Endothelial cell of umbilical vein (primary cell): ENCODE data around the gene MREG. TPM values are rescaled to one million over a fixed set of nuclear protein-coding genes. Genes with fewer than 3 reads are reported as not detected.
A peak's percentile ranks its signal among the peaks of the same experiment; 100 is the strongest.

Source experiments
- BruUV-seq: library from RNA; stranded (reverse); fragments of 400-500 nt; replicated peaks from 2 replicates; lab custom pipeline; 2021; lab: Mats Ljungman, UMichigan
- CTCF ChIA-PET: fragments of 300-600, 350-600 bp; sonication (Branson Sonifier 250); formaldehyde crosslinking; loops from one replicate; lab custom pipeline; 2021; ENCODE audit warnings: antibody characterized with exemption, inconsistent platforms; lab: Charles Lee
- POLR2A ChIA-PET: fragments of 300-600, 350-600 bp; sonication (Branson Sonifier 250); formaldehyde crosslinking; loops from one replicate; lab custom pipeline; 2021; ENCODE audit warnings: antibody characterized with exemption, inconsistent platforms; lab: Charles Lee
- DNase-seq: peaks from one replicate; pipeline ENCODE4 v3.0.0-alpha.2; 2011; ENCODE audit warnings: low read depth, low spot score
- FAIRE-seq: peaks from 2 replicates; lab custom pipeline; 2011; peaks lifted over from hg19 to GRCh38; lab: Jason Lieb, UNC
- H2AFZ ChIP-seq: 2 replicates; pipeline ENCODE4 v1.6.0; 2012; ENCODE audit warnings: low read depth, low read length, control low read depth, inconsistent platforms
- H3K27ac ChIP-seq: 2 replicates; pipeline ENCODE4 v1.5.1; 2011; ENCODE audit warnings: low read depth, mild to moderate bottlenecking, control low read depth, low read length, moderate library complexity; ENCODE audit not compliant: insufficient read depth
- H3K27me3 ChIP-seq, 2 experiments: 2 replicates each; pipeline versions ENCODE4 v1.6.0 to v1.6.1; 2011; ENCODE audit warnings: low read length in 2 of 2, mixed read lengths in 1 of 2; ENCODE audit not compliant: control insufficient read depth in 2 of 2, insufficient read depth in 2 of 2
- H3K36me3 ChIP-seq, 2 experiments: 2 replicates in 1 of 2; 3 replicates in 1 of 2; pipeline ENCODE4 v1.5.1; 2011; ENCODE audit warnings: low read length in 2 of 2, mild to moderate bottlenecking in 1 of 2, moderate library complexity in 1 of 2; ENCODE audit not compliant: control insufficient read depth in 2 of 2, insufficient read depth in 2 of 2; ENCODE audit errors: extremely low read depth in 1 of 2
- H3K4me1 ChIP-seq: 3 replicates; pipeline ENCODE4 v1.5.1; 2011; ENCODE audit warnings: mild to moderate bottlenecking, low read length; ENCODE audit not compliant: control insufficient read depth, insufficient read depth; ENCODE audit errors: extremely low read depth
- H3K4me2 ChIP-seq: 2 replicates; pipeline ENCODE4 v1.6.1; 2011; ENCODE audit warnings: low read length, control low read depth, mixed read lengths; ENCODE audit not compliant: insufficient read depth
- H3K4me3 ChIP-seq, 3 experiments: fragments of 200-600 bp in 1 of 3; sonication (generic), shearing (Covaris generic) in 1 of 3; replicated peaks in 1 of 3; 2 replicates each; pipeline ENCODE4 v1.5.1; 2011 to 2016; ENCODE audit warnings: control low read depth in 3 of 3, low read length in 3 of 3, mild to moderate bottlenecking in 2 of 3, inconsistent platforms in 1 of 3, low read depth in 1 of 3, moderate library complexity in 1 of 3; ENCODE audit not compliant: insufficient read depth in 1 of 3
- H3K79me2 ChIP-seq: 2 replicates; pipeline ENCODE4 v1.6.0; 2012; ENCODE audit warnings: low read length, inconsistent platforms; ENCODE audit not compliant: control insufficient read depth, insufficient read depth
- H3K9ac ChIP-seq: replicated peaks from 2 replicates; pipeline ENCODE3; 2011; ENCODE audit warnings: low read length, control low read depth; ENCODE audit not compliant: insufficient read depth; ENCODE audit errors: extremely low read depth
- H3K9me1 ChIP-seq: replicated peaks from 3 replicates; pipeline ENCODE4 v1.6.0; 2011; ENCODE audit warnings: mild to moderate bottlenecking, low read length; ENCODE audit not compliant: control insufficient read depth, insufficient read depth; ENCODE audit errors: extremely low read depth
- H3K9me3 ChIP-seq: replicated peaks from 2 replicates; pipeline ENCODE4 v1.5.1; 2012; ENCODE audit warnings: low read length, inconsistent platforms; ENCODE audit not compliant: control insufficient read depth, insufficient read depth
- H4K20me1 ChIP-seq: replicated peaks from 2 replicates; pipeline ENCODE3; 2011; ENCODE audit warnings: mild to moderate bottlenecking, low read length; ENCODE audit not compliant: control insufficient read depth, insufficient read depth; ENCODE audit errors: extremely low read depth
- EZH2 ChIP-seq: IDR thresholded peaks from 2 replicates; pipeline ENCODE4 v1.6.1; 2012; ENCODE audit warnings: borderline replicate concordance, low read depth, mild to moderate bottlenecking, moderate library complexity, low read length, inconsistent platforms; ENCODE audit not compliant: severe bottlenecking
- FOS ChIP-seq: IDR thresholded peaks from 2 replicates; pipeline ENCODE4 v1.6.1; 2011; ENCODE audit warnings: mild to moderate bottlenecking, low read length, moderate library complexity, borderline replicate concordance; ENCODE audit not compliant: insufficient read depth
- GATA2 ChIP-seq: IDR thresholded peaks from 2 replicates; pipeline ENCODE4 v1.7.0; 2011; ENCODE audit warnings: low read depth, mild to moderate bottlenecking, moderate library complexity, mixed read lengths, low read length; ENCODE audit not compliant: insufficient read length, insufficient read depth
- JUN ChIP-seq: IDR thresholded peaks from 2 replicates; pipeline ENCODE4 v1.6.1; 2011; ENCODE audit warnings: borderline replicate concordance, low read depth; ENCODE audit not compliant: insufficient read length, insufficient read depth
- MYC ChIP-seq: IDR thresholded peaks from one replicate; pipeline ENCODE4 v1.6.1; 2011; ENCODE audit warnings: mild to moderate bottlenecking, low read depth, low read length
- POLR2A ChIP-seq: IDR thresholded peaks from 2 replicates; pipeline ENCODE4 v1.6.1; 2012; ENCODE audit warnings: low read depth, mild to moderate bottlenecking, control low read depth, low read length
- POLR2AphosphoS5 ChIP-seq: IDR thresholded peaks from 2 replicates; pipeline ENCODE4 v1.6.1; 2012; ENCODE audit warnings: low read depth, mild to moderate bottlenecking, control low read depth, low read length, moderate library complexity; ENCODE audit not compliant: insufficient read depth
- dilution Hi-C: fragments of 300-500 bp; cut with MboI; formaldehyde crosslinking; loops from one replicate; pipeline ENCODE4 v1.15.0; 2019; ENCODE audit warnings: low sequenced_read_pairs; ENCODE audit not compliant: extremely low pct_ligation_motif_present
- intact Hi-C: fragments of 100-400 bp; cut with micrococcal nuclease; formaldehyde crosslinking; loops from one replicate; pipeline ENCODE4 v1.10.0; 2022
- polyA plus RNA-seq, 4 experiments: library from polyadenylated mRNA; depleted of rRNA in 3 of 4; stranded (reverse) in 3 of 4; unstranded in 1 of 4; fragments of >200 nt; gene quantifications; 2 replicates each; pipeline versions ENCODE4 v1.2.1 to v1.2.3, GENCODE V29; 2011 to 2012; ENCODE audit warnings: missing spikeins in 1 of 4
- total RNA-seq: library from RNA; stranded (reverse); gene quantifications from 2 replicates; pipeline ENCODE4 v1.2.3, GENCODE V29; 2021
- TF ChIP-seq, protein P1 (sequence below): IDR thresholded peaks from 2 replicates; pipeline ENCODE4 v1.6.1; 2011; ENCODE audit not compliant: insufficient read depth, insufficient read length
- TF ChIP-seq, protein P2 (sequence below), 2 donors: IDR thresholded peaks; 1 replicate in 1 of 2; 2 replicates in 1 of 2; pipeline ENCODE4 v1.5.1; 2011; ENCODE audit warnings: low read length in 2 of 2, mild to moderate bottlenecking in 2 of 2, moderate library complexity in 2 of 2, control low read depth in 1 of 2, inconsistent platforms in 1 of 2, low read depth in 1 of 2; ENCODE audit not compliant: insufficient read depth in 1 of 2; ENCODE audit errors: extremely low read depth in 1 of 2

MREG gene
- total and polyA plus RNA-seq, 2 donors (not counting 3 experiments of a cell fraction or from before 2014, with no cell fraction given): 0.41 to 3.9 TPM

DNA sequence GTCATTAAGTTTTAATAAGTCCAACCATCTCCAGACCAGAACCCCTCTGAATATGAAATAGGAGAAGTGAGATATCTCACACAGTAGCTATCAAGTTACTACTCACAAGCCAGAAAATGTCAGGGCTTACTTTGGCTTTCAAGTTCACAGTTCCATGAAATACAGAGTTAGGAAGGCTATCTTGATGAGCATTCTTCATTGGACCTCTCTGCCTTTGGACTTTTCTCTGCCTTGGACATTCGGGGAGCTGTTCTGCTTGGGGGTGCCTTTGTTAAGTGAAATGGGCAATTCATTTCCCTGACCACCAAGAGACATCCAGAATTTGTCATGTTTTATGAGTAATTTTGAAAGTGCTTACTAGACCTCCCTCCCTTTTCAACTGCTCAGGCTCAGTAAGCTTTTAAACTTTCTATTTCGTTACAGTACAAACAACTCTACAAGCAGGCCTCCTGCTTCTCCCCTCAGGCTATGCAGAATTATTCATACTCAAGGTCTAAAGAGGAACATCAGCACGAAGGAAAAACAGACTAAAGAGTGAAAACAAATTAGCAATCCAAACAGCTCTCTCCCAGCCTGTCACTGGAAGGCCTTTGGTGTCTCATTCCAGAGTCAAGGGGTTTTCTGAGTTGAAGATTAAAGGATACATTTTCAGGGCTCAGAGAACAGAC lies 95.3 kb downstream of the MREG start:
- TF ChIP-seq EZH2 (no peak), POLR2A (no peak), POLR2AphosphoS5 (no peak), FOS (no peak), JUN (no peak), MYC (no peak), GATA2 (no peak)
- TF ChIP-seq, protein P1, sequence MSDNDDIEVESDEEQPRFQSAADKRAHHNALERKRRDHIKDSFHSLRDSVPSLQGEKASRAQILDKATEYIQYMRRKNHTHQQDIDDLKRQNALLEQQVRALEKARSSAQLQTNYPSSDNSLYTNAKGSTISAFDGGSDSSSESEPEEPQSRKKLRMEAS: no peak
- TF ChIP-seq, protein P2, sequence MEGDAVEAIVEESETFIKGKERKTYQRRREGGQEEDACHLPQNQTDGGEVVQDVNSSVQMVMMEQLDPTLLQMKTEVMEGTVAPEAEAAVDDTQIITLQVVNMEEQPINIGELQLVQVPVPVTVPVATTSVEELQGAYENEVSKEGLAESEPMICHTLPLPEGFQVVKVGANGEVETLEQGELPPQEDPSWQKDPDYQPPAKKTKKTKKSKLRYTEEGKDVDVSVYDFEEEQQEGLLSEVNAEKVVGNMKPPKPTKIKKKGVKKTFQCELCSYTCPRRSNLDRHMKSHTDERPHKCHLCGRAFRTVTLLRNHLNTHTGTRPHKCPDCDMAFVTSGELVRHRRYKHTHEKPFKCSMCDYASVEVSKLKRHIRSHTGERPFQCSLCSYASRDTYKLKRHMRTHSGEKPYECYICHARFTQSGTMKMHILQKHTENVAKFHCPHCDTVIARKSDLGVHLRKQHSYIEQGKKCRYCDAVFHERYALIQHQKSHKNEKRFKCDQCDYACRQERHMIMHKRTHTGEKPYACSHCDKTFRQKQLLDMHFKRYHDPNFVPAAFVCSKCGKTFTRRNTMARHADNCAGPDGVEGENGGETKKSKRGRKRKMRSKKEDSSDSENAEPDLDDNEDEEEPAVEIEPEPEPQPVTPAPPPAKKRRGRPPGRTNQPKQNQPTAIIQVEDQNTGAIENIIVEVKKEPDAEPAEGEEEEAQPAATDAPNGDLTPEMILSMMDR (IDR thresholded peaks at IDR 0.05; ENCODE audit: extremely low read depth in 1 of 2, insufficient read depth in 1 of 2, low read depth in 1 of 2, low read length in 2 of 2): no peak
- DNase-seq (peak; percentile 34), FAIRE-seq (no peak)
- no peaks in the 10 kb centered on the region for H3K9me3 ChIP-seq
- no peaks in the 10 kb centered on the region for H3K9me1 ChIP-seq
- dilution Hi-C loops: no loop called here
- CTCF ChIA-PET: interaction anchor here (0.8 to 2.2 kb wide), 6 partner anchors 13 to 522 kb away, joined by 3 to 6 read pairs (median 4); no protein-coding TSS in a partner anchor
- intact Hi-C loops: no loop called here
- no peak overlapping the region for H3K27ac ChIP-seq
- no TSS peak for BruUV-seq
- H3K79me2 ChIP-seq: no peaks in the 10 kb centered on the region
- POLR2A ChIA-PET: no interaction called here
- H4K20me1 ChIP-seq: no peaks in the 10 kb centered on the region
- H3K36me3 ChIP-seq: no peaks in the 10 kb centered on the region
- H2AFZ ChIP-seq: peak overlapping the region; percentile 54
- H3K27me3 ChIP-seq: no peaks in the 10 kb centered on the region
- no peak overlapping the region for H3K9ac ChIP-seq
- H3K4me1 ChIP-seq: peaks cover 12% of the 10 kb centered on the region
- no peak overlapping the region for H3K4me2 ChIP-seq
- no peak overlapping the region for H3K4me3 ChIP-seq
